Activated CD8-positive, alpha-beta T cell treated with anti-CD3 and anti-CD28 coated beads for 36 hours (primary cell): ENCODE measurements around the gene POMC. TPM values are rescaled to one million over a fixed set of nuclear protein-coding genes. Genes with fewer than 3 reads are reported as not detected.
A peak's percentile ranks its signal among the peaks of the same experiment; 100 is the strongest.

ENCODE experiments used
- ATAC-seq: fragments of 200-7000 bp; cut with Tn5 transposase; one replicate; pipeline ENCODE4 v1.10.0; 2021; ENCODE audit warnings: mild to moderate bottlenecking, moderate library complexity
- CTCF ChIA-PET: fragments of 350-600 bp; sonication (Branson Sonifier 250); formaldehyde crosslinking; loops from one replicate; lab custom pipeline; 2021; ENCODE audit warnings: antibody characterized with exemption; lab: Charles Lee
- POLR2A ChIA-PET: fragments of 350-600 bp; sonication (Branson Sonifier 250); formaldehyde crosslinking; loops from one replicate; lab custom pipeline; 2021; ENCODE audit warnings: antibody characterized with exemption; lab: Charles Lee
- DNase-seq: peaks from one replicate; pipeline ENCODE4 v3.0.0-alpha.2; 2020
- H3K27ac Mint-ChIP-seq: one replicate; pipeline ENCODE4 v1.8.0; 2021; ENCODE audit warnings: mild to moderate bottlenecking, mixed read lengths
- H3K27me3 Mint-ChIP-seq: one replicate; pipeline ENCODE4 v1.8.0; 2021; ENCODE audit warnings: mixed read lengths
- H3K36me3 Mint-ChIP-seq: one replicate; pipeline ENCODE4 v1.8.0; 2021; ENCODE audit warnings: low read depth, mixed read lengths
- H3K4me1 Mint-ChIP-seq: one replicate; pipeline ENCODE4 v1.8.0; 2021; ENCODE audit warnings: low read depth, mixed read lengths
- H3K4me3 Mint-ChIP-seq: one replicate; pipeline ENCODE4 v1.8.0; 2021; ENCODE audit warnings: mild to moderate bottlenecking, moderate library complexity, mixed read lengths
- H3K9me3 Mint-ChIP-seq: one replicate; pipeline ENCODE4 v1.8.0; 2021; ENCODE audit warnings: mixed read lengths
- CTCF ChIP-seq: fragments of 200-600 bp; IDR thresholded peaks from one replicate; pipeline ENCODE4 v1.8.0; 2022; ENCODE audit warnings: antibody characterized with exemption, mild to moderate bottlenecking
- intact Hi-C: fragments of 100-400 bp; cut with micrococcal nuclease; formaldehyde crosslinking; loops from one replicate; pipeline ENCODE4 v1.10.0; 2022
- total RNA-seq, 2 experiments: library from RNA; stranded (reverse); gene quantifications; one replicate each; pipeline ENCODE4 v1.2.3, GENCODE V29; 2021

The POMC gene
- total RNA-seq, 2 experiments from 2014 or later: 5.1 to 5.5 TPM

- ChIA-PET CTCF (interaction anchor here (0.8 to 1.1 kb wide), 2 partner anchors 12 to 21 kb away, joined by 3 read pairs; no protein-coding TSS in a partner anchor), POLR2A (no interaction called here)
- Mint-ChIP-seq H3K4me3 (no peak overlapping the region), H3K27me3 (peaks cover 20% of the 10 kb centered on the region), H3K27ac (no peak overlapping the region), H3K4me1 (no peaks in the 10 kb centered on the region), H3K9me3 (no peaks in the 10 kb centered on the region), H3K36me3 (no peaks in the 10 kb centered on the region)
- ATAC-seq: no peak
- no peak for TF ChIP-seq CTCF
- intact Hi-C loops: no loop called here
- DNase-seq: no peak
Observed at GRCh38 chr2:25174192-25174861, 5.9 kb upstream of the POMC start.

- Mint-ChIP-seq H3K4me1 (peaks cover 4% of the 10 kb centered on the region), H3K27ac (no peak overlapping the region), H3K4me3 (no peak overlapping the region), H3K27me3 (peaks cover 26% of the 10 kb centered on the region), H3K36me3 (no peaks in the 10 kb centered on the region), H3K9me3 (no peaks in the 10 kb centered on the region)
- intact Hi-C loops: no loop called here
- ChIA-PET POLR2A (no interaction called here), CTCF (interaction anchor here (0.8 to 1.1 kb wide), 2 partner anchors 11 to 22 kb away, joined by 3 read pairs; no protein-coding TSS in a partner anchor)
- no peak for ATAC-seq
- TF ChIP-seq CTCF: no peak
- no peak for DNase-seq
Observed at GRCh38 chr2:25173719-25174118, 5.3 kb upstream of the POMC start.

- intact Hi-C loops: no loop called here
- H3K27ac Mint-ChIP-seq: no peak overlapping the region
- ChIA-PET POLR2A (no interaction called here), CTCF (interaction anchor here (0.7 to 2.1 kb wide), 2 partner anchors 26 to 27 kb away, joined by 3 to 13 read pairs; no protein-coding TSS in a partner anchor)
- no peaks in the 10 kb centered on the region for H3K36me3 Mint-ChIP-seq
- no peak for ATAC-seq
- peaks cover 18% of the 10 kb centered on the region for H3K4me1 Mint-ChIP-seq
- no peak for TF ChIP-seq CTCF
- H3K9me3 Mint-ChIP-seq: no peaks in the 10 kb centered on the region
- H3K4me3 Mint-ChIP-seq: no peak overlapping the region
- no peak for DNase-seq
- H3K27me3 Mint-ChIP-seq: peaks cover 47% of the 10 kb centered on the region
Observed at GRCh38 chr2:25170888-25171287, 2.5 kb upstream of the POMC start.

- Mint-ChIP-seq H3K4me3 (peak overlapping the region; percentile 60), H3K27ac (no peak overlapping the region), H3K4me1 (peaks cover 20% of the 10 kb centered on the region), H3K9me3 (no peaks in the 10 kb centered on the region), H3K27me3 (peaks cover 44% of the 10 kb centered on the region), H3K36me3 (no peaks in the 10 kb centered on the region)
- intact Hi-C loops: no loop called here
- CTCF ChIA-PET: interaction anchor here (0.7 to 2.1 kb wide), 2 partner anchors 28 to 194 kb away, joined by 3 to 13 read pairs; no protein-coding TSS in a partner anchor
- TF ChIP-seq CTCF: no peak
- ATAC-seq (no peak), DNase-seq (no peak)
- POLR2A ChIA-PET: no interaction called here
Observed at GRCh38 chr2:25169073-25169470, 692 bp upstream of the POMC start.
